Endometrium (tissue), 2 donors: ENCODE measurements around the gene CRKL.
"Not testable (repeated sequence)": the region's sequence is repeated elsewhere in the genome, so short reads cannot be mapped to it uniquely, and the experiment has no call there.

Experiments used
- FAIRE-seq: peaks from 2 replicates; lab custom pipeline; 2012; peaks lifted over from hg19 to GRCh38; lab: Jason Lieb, UNC
- donor health status: control.
- donor health status: control.

The CRKL gene, protein sequence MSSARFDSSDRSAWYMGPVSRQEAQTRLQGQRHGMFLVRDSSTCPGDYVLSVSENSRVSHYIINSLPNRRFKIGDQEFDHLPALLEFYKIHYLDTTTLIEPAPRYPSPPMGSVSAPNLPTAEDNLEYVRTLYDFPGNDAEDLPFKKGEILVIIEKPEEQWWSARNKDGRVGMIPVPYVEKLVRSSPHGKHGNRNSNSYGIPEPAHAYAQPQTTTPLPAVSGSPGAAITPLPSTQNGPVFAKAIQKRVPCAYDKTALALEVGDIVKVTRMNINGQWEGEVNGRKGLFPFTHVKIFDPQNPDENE

GRCh38 chr22:20916916-20917810 lies at the start of gene CRKL:
Gene CRKL, plus strand, starts transcription at chr22:20917407. Its CDS starts 528 bp downstream, at chr22:20917935.
- FAIRE-seq = no peak

DNA sequence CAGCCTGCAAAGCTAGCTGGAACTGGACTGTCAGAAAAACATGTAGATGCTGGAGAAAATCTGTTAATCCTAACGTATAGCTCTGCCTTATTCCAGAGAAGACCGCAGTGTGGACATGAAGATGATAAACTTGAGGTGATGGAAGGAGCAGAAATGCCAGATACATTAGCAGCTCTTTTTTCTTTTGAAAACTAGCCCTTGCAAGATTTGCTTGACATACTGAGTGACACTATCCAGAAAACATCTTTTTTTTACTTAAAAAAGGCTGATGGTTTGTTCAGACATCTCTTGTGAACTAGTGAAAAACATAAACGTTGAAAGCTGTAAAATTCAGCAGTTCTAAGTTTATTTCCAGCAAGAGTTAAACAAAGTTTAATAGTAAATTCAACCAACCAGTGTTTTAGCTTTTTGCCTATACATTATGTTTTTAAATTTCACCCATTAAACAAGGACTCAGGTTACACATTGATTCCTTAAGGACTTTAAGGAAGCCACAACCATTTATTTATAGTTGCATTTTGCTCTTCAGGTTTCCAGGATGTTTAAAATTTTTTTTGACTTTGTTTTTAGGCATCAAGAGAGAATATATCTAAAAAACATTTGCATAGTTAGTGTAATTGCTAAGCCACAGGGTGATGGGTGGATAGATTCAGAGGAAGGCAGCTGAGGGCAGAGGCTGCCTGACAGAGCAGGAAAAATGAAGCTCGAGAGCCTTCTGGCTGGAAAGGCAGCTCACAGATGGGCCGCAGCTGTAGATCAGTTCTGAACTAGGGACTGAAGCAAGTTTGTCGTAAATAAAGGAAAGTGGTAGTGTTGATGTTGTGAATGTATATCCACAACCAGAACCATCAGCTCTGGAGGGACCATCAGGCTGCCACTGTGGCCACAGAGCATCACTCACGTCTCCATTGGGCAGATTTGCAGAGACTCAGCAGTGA lies 48.9 kb upstream of the CRKL start:
- no peak for FAIRE-seq

DNA sequence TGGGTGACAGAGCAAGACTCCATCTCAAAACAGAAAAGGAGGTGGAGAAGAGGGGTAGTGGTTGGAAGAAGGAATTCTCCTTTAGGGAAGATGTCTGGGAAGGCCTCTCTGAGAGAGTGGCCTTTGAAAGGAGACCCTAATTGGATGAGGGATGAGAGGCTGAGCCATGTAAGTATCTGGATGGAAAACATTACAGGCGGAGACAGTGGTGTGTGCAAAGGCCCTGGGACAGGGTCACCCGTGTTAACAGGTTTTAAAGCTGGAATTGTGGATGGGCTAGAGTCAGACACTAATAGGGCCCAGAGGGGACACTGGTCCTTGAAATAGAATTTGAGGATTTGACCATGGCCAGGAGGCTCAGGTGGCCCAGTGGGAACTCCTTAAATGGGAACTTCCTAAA lies 48.0 kb upstream of the CRKL start:
- FAIRE-seq = no peak

GRCh38 chr22:20873214-20873613 lies 44.0 kb upstream of the CRKL start:
- FAIRE-seq = no peak

DNA sequence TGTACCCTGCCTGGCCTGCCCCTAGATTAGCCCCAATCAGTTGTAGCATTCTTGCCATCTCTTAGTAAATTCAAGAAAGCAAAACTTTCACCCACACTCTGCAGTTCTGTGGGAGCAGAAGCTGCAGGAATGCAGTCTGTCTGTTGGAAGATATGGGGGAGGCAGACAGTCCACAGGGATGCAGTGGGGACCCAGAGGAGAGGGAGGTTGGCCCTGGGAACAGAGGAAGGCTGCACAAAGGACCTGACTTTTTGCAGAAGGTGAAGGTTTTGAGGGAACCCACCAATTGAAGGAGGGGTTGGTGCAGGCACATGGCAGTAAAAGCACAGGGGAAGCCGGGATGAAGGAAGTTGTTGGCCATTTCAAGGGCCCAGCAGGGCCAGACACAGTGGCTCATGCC lies 41.9 kb upstream of the CRKL start:
- no peak for FAIRE-seq

DNA sequence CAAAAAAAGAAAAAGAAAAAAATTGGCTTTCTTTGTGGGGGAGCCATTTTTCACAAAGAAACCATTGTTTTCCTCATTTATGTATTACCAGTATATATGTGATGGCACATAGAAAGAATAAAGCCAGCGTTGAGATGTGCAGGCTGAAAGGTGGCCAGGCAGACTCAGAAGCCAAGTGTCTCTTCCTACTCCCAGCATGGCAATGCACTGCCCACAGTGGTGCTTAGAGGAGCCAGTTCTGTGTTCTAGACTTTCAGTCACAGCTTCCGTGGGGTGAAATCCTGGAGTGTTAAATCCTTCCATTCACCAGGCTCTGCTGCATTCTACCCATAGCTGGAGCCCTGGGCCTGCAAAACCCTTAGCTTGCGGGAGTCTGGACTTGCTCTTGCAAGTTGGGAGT lies 39.5 kb upstream of the CRKL start:
- FAIRE-seq = no peak

GRCh38 chr22:20881231-20881630 lies 36.0 kb upstream of the CRKL start:
- no peak for FAIRE-seq

DNA sequence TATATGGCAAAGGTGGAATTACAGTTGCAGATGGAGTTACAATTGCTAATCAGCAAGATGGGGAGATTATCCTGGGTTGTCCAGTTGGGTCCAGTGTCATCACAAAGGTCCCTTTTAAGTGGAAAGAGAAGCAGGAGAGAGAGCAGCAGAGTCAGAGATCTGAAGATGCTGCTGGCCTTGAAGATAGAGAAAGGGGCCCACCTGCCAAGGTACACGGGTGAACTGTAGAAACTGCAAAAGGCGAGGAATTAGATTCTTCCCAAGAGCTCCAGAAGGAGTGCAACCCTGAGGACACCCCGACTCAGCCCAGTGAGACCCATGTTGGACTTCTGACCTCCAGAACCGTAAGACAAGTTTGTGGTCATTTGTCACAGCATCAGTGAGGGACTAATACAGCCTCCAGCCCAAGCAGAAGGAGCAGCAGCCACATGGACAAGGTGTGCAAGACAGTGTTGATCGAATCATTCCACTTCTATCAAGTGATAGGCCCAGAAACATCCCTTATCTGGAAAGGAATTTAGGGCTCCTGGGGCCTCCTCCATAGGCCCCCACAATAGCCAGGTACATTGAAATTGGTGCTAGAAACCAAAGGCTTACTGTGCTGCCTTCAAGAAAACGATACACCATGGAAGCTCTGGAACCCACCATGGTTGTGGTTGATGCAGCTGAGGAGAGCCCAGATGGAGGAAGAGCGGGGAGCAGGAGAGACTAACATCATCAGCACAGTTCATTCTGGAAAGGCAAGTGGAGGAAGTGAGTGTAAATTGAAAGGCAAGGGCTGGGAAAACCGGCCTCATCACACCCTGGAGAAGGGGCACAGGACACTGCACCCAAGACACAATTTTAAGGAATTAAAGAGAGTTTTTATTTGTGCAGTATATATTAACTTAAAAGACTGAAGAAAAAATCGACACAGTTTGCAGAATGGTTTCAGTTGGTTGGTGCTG lies 35.1 kb upstream of the CRKL start:
- no peak for FAIRE-seq

- FAIRE-seq = no peak
Observed at GRCh38 chr22:20882855-20883254, 34.4 kb upstream of the CRKL start.

DNA sequence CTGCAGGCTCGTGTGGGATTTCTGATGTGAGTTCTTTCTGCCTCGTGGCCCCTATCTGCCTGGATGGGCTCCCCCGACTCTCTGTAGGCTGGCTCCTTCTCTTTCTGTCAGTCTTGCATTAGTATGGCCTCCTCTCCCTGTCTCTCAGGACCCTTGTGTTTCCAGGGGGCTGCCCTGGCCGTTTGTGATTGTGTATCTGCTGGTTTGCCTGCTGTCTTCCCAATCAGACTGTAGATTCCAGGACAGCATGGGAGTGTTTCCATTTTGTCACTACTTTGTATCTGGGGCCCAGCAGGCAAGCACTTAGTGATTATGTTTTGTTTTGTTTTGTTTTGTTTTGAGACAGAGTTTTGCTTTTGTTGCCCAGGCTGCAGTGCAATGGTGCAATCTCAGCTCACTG lies 32.8 kb upstream of the CRKL start:
- no peak for FAIRE-seq

- no peak for FAIRE-seq
Observed at GRCh38 chr22:20885017-20885556, 32.1 kb upstream of the CRKL start.

DNA sequence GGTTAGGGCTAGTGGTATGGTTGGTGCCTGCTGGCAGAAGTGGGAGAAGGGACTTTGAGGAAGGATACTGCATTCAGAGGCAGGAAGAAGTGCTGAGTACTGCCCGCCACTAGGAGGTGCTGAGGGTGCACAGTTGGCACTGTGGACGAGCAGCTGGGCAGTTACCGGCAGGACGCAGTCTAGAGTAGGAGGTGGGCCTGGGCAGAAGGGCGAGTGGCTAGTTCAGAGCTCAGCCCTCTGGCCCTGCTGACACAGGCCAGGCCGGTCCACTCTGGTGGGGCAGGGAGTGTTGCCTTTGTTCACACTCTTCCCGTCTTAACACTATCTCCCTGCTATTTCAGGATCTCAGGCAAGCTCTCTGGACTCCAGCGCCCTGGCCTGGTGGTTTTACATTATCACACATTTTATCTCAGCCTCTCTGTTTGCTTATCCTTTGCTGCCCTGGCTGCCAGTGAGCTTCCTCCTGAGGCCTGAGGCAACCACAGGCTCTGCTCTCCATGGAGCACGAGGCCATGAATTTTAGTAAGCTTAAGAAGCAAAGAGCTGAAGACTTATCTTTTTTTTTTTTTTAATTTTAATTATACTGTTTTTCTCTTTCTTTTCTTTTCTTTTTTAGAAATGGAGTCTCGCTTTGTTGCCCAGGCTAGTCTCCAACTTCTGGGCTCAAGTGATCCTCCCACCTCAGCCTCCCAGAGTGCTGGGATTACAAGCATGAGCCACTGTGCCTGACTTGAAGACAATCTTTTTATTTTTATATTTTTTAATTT lies 31.5 kb upstream of the CRKL start:
- no peak for FAIRE-seq

DNA sequence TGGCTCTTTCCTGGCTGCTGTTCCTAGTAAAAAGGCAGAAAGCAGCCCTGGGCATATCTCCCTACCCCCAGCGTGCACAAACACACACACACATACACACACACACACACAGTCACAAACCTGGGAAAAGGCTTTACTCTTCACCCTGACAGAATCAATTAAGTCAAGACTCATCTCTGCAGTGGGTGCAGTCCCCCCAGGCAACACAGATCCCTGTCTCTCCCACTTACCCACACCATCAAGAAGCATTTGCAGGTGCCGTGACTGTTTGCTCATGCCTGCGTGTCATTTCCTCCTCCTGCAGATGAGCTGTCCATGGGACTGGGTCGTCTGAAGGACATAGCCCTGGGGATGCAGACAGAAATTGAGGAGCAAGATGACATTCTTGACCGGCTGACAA lies 29.8 kb upstream of the CRKL start:
- no peak for FAIRE-seq

- no peak for FAIRE-seq
Observed at GRCh38 chr22:20889025-20889704, 28.0 kb upstream of the CRKL start.

DNA sequence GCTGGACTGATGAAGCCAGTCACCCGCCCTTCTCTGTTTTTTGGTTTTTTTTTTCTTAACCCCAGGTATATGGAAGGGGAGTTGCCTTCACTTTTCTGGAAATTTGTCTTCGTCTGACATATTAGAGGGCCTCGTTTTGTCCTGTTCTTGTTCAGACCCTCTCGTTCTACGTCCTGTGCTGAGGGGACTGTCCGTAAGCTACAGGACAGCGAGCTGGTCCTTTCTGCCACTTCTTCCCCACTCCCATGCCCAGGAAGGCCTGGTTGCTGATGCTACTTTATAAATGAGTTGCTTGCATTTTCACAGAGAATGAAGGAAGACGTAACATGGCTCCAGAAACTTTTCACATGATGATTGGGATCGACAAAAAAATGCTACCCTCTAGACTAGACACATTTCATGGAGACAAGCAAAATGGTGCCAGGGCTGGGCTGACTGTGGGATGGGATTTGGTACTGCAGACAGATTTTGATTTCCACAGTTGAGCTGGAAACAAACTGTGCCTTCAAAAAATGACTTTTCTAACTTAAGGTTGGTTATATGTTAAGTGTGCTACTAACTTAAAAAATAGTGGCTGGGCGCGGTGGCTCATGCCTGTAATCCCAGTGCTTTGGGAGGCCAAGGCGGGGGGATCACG lies 27.2 kb upstream of the CRKL start:
- FAIRE-seq = no peak

DNA sequence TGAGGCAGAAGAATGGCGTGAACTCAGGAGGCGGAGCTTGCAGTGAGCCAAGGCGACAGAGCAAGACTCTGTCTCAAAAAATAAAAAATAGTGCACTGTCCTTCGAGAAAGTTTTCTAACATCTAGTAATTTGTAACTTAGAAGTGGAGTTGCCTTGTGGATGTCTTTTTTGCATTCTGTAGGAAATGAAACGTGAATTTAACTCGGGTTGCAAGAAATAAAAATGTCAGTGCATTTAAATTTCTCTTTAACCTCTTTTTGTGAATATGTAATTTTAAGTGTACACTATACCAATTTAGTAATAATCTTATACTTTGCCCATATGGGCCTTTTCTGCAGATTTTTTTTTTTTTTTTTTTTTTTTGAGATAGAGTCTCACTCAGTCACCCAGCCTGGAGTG lies 26.2 kb upstream of the CRKL start:
- FAIRE-seq = no peak

DNA sequence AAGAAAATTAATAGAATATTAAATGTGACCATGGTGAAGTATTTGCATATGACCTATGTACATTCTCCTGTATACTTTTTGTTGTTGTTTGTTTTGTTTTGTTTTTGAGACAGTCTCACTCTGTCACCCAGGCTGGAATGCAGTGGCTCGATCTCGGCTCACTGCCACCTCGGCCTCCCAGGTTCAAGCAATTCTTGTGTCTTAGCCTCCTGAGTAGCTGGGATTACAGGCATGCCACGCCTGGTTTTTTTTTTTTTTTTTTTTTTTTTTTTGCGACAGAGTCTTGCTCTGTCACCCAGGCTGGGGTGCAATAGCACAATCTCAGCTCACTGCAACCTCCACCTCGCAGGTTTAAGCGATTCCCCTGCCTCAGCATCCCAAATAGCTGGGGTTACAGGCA lies 19.5 kb upstream of the CRKL start:
- not testable (repeated sequence) for FAIRE-seq

DNA sequence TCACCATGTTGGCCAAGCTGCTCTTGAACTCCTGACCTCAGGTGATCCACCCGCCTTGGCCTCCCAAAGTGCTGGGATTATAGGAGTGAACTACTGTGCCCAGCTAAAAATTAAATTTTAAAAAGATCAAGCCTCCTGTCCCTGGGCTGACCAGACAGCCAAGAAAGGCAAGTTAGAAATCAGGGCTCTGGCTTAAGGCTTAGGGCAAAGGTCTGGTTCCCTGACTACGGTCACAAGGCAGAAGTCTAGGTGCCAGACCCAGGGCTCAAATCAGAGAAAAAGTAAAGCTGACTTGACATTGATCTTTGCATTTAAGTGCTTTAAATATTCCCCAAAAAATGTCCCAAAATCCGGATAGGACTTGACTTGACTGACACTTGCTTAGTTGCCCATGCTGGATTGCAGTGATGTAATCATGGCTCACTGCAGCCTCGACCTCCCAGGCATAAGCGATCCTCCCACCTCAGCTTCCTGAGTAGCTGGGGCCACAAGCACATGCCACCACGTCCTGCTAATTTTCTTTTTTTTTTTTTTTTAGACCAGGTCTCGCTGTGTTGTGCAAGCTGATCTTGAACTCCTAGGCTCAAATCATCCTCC lies 17.3 kb upstream of the CRKL start:
- no peak for FAIRE-seq
